ENCODE data around the gene ZMYND8. TPM values are rescaled to one million over a fixed set of nuclear protein-coding genes. Genes with fewer than 3 reads are reported as not detected.

The ZMYND8 gene
- polyA plus RNA-seq, 1 donor from 2014 or later, result 16.8 TPM

GRCh38 chr20:47181056-47181862 lies 175.2 kb downstream of the ZMYND8 start:
- no peak for TF ChIP-seq MXI1 (conservative IDR thresholded peaks at IDR 0.05; ENCODE audit: poor library complexity, severe bottlenecking)
- no peak for TF ChIP-seq EZH2 (IDR thresholded peaks at IDR 0.05; ENCODE audit: borderline replicate concordance, insufficient read depth, low read length, poor library complexity, severe bottlenecking)
- TF ChIP-seq POLR2AphosphoS5 (IDR thresholded peaks at IDR 0.05), result no peak
- TF ChIP-seq, protein P1, sequence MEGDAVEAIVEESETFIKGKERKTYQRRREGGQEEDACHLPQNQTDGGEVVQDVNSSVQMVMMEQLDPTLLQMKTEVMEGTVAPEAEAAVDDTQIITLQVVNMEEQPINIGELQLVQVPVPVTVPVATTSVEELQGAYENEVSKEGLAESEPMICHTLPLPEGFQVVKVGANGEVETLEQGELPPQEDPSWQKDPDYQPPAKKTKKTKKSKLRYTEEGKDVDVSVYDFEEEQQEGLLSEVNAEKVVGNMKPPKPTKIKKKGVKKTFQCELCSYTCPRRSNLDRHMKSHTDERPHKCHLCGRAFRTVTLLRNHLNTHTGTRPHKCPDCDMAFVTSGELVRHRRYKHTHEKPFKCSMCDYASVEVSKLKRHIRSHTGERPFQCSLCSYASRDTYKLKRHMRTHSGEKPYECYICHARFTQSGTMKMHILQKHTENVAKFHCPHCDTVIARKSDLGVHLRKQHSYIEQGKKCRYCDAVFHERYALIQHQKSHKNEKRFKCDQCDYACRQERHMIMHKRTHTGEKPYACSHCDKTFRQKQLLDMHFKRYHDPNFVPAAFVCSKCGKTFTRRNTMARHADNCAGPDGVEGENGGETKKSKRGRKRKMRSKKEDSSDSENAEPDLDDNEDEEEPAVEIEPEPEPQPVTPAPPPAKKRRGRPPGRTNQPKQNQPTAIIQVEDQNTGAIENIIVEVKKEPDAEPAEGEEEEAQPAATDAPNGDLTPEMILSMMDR (IDR thresholded peaks at IDR 0.05; ENCODE audit: poor library complexity, severe bottlenecking), result no peak
- no peak for TF ChIP-seq RAD21 (conservative IDR thresholded peaks at IDR 0.05)
- TF ChIP-seq, protein P2, sequence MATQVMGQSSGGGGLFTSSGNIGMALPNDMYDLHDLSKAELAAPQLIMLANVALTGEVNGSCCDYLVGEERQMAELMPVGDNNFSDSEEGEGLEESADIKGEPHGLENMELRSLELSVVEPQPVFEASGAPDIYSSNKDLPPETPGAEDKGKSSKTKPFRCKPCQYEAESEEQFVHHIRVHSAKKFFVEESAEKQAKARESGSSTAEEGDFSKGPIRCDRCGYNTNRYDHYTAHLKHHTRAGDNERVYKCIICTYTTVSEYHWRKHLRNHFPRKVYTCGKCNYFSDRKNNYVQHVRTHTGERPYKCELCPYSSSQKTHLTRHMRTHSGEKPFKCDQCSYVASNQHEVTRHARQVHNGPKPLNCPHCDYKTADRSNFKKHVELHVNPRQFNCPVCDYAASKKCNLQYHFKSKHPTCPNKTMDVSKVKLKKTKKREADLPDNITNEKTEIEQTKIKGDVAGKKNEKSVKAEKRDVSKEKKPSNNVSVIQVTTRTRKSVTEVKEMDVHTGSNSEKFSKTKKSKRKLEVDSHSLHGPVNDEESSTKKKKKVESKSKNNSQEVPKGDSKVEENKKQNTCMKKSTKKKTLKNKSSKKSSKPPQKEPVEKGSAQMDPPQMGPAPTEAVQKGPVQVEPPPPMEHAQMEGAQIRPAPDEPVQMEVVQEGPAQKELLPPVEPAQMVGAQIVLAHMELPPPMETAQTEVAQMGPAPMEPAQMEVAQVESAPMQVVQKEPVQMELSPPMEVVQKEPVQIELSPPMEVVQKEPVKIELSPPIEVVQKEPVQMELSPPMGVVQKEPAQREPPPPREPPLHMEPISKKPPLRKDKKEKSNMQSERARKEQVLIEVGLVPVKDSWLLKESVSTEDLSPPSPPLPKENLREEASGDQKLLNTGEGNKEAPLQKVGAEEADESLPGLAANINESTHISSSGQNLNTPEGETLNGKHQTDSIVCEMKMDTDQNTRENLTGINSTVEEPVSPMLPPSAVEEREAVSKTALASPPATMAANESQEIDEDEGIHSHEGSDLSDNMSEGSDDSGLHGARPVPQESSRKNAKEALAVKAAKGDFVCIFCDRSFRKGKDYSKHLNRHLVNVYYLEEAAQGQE (IDR thresholded peaks at IDR 0.05; ENCODE audit: borderline replicate concordance), result no peak
- no peak for TF ChIP-seq TAF1 (IDR thresholded peaks at IDR 0.05; ENCODE audit: low read depth)
- no peak for TF ChIP-seq SMC3 (conservative IDR thresholded peaks at IDR 0.05; ENCODE audit: poor library complexity)
- no peak for TF ChIP-seq EP300 (conservative IDR thresholded peaks at IDR 0.05; ENCODE audit: poor library complexity, severe bottlenecking)
- Histone ChIP-seq H3K9me3 (ENCODE audit: low read length) (no peaks in the 10 kb centered on the region), H3K36me3 (ENCODE audit: insufficient read depth, low read length) (no peaks in the 10 kb centered on the region), H3K4me3 (ENCODE audit: low read length) (no peak overlapping the region), H2AFZ (ENCODE audit: low read depth, low read length) (no peak overlapping the region), H3K27me3 (ENCODE audit: insufficient read depth, low read depth, low read length) (no peaks in the 10 kb centered on the region), H3K9ac (ENCODE audit: low read length) (no peak overlapping the region), H4K20me1 (ENCODE audit: insufficient read depth) (no peaks in the 10 kb centered on the region), H3F3A (ENCODE audit: insufficient read depth, low read length, poor library complexity, severe bottlenecking) (no peaks in the 10 kb centered on the region), H3K79me2 (replicated peaks; ENCODE audit: insufficient read depth, low read length) (no peaks in the 10 kb centered on the region), H3K9me2 (ENCODE audit: insufficient read depth, low read length) (no peaks in the 10 kb centered on the region), H3K27ac (ENCODE audit: low read length) (no peak overlapping the region), H3K4me2 (ENCODE audit: low read length) (no peak overlapping the region)

GRCh38 chr20:47179267-47179666 lies 177.2 kb downstream of the ZMYND8 start:
- no peak overlapping the region for H3K27ac ChIP-seq (ENCODE audit: low read length)
- H3K9me3 ChIP-seq (ENCODE audit: low read length), result no peaks in the 10 kb centered on the region
- H3K9ac ChIP-seq (ENCODE audit: low read length), result no peak overlapping the region
- H3K9me2 ChIP-seq (ENCODE audit: insufficient read depth, low read length), result no peaks in the 10 kb centered on the region
- H3F3A ChIP-seq (ENCODE audit: insufficient read depth, low read length, poor library complexity, severe bottlenecking), result no peaks in the 10 kb centered on the region
- H3K79me2 ChIP-seq (replicated peaks; ENCODE audit: insufficient read depth, low read length), result no peaks in the 10 kb centered on the region
- H2AFZ ChIP-seq (ENCODE audit: low read depth, low read length), result no peak overlapping the region
- no peak for TF ChIP-seq MXI1 (conservative IDR thresholded peaks at IDR 0.05; ENCODE audit: poor library complexity, severe bottlenecking)
- TF ChIP-seq, protein P1 (IDR thresholded peaks at IDR 0.05; ENCODE audit: poor library complexity, severe bottlenecking), result no peak
- TF ChIP-seq RAD21 (conservative IDR thresholded peaks at IDR 0.05), result no peak
- no peak for TF ChIP-seq SMC3 (conservative IDR thresholded peaks at IDR 0.05; ENCODE audit: poor library complexity)
- TF ChIP-seq TAF1 (IDR thresholded peaks at IDR 0.05; ENCODE audit: low read depth), result no peak
- TF ChIP-seq, protein P2 (IDR thresholded peaks at IDR 0.05; ENCODE audit: borderline replicate concordance), result no peak
- TF ChIP-seq POLR2AphosphoS5 (IDR thresholded peaks at IDR 0.05), result no peak
- TF ChIP-seq EZH2 (IDR thresholded peaks at IDR 0.05; ENCODE audit: borderline replicate concordance, insufficient read depth, low read length, poor library complexity, severe bottlenecking), result no peak
- TF ChIP-seq EP300 (conservative IDR thresholded peaks at IDR 0.05; ENCODE audit: poor library complexity, severe bottlenecking), result no peak
- H3K36me3 ChIP-seq (ENCODE audit: insufficient read depth, low read length), result no peaks in the 10 kb centered on the region
- no peaks in the 10 kb centered on the region for H4K20me1 ChIP-seq (ENCODE audit: insufficient read depth)
- no peak overlapping the region for H3K4me2 ChIP-seq (ENCODE audit: low read length)
- no peak overlapping the region for H3K4me3 ChIP-seq (ENCODE audit: low read length)
- H3K27me3 ChIP-seq (ENCODE audit: insufficient read depth, low read depth, low read length), result no peaks in the 10 kb centered on the region
